GM20000 (cell line): ENCODE data around the gene RBMS3.
A peak's percentile ranks its signal among the peaks of the same experiment; 100 is the strongest.

Source experiments
- DNase-seq: peaks from one replicate; pipeline ENCODE4 v3.0.0; 2012; ENCODE audit warnings: low spot score
- TF ChIP-seq, protein P1 (sequence below): IDR thresholded peaks from 2 replicates; pipeline ENCODE4 v1.5.1; 2012; ENCODE audit warnings: mild to moderate bottlenecking, control low read depth; ENCODE audit errors: extremely low read depth, missing control alignments

RBMS3 gene

DNA sequence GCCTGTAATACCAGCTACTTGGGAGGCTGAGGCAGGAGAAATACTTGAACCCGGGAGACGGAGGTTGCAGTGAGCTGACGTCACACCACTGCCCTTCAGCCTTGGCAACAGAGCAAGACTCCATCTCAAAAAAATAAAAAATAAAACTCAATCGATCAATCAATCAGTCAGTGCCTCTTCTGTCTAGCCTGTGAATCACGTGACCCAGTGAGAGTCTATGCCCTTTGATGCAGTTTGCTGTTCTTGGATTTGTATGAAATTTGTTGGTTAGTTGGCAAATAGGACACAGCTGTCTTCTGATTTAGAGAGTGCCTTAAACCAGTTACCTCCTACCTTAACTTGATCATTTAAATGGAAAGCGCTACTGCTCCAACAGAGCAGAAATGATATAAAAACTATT is 3.6 kb upstream of the RBMS3 start:
- TF ChIP-seq, protein P1, sequence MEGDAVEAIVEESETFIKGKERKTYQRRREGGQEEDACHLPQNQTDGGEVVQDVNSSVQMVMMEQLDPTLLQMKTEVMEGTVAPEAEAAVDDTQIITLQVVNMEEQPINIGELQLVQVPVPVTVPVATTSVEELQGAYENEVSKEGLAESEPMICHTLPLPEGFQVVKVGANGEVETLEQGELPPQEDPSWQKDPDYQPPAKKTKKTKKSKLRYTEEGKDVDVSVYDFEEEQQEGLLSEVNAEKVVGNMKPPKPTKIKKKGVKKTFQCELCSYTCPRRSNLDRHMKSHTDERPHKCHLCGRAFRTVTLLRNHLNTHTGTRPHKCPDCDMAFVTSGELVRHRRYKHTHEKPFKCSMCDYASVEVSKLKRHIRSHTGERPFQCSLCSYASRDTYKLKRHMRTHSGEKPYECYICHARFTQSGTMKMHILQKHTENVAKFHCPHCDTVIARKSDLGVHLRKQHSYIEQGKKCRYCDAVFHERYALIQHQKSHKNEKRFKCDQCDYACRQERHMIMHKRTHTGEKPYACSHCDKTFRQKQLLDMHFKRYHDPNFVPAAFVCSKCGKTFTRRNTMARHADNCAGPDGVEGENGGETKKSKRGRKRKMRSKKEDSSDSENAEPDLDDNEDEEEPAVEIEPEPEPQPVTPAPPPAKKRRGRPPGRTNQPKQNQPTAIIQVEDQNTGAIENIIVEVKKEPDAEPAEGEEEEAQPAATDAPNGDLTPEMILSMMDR = no peak
- DNase-seq = no peak

DNA sequence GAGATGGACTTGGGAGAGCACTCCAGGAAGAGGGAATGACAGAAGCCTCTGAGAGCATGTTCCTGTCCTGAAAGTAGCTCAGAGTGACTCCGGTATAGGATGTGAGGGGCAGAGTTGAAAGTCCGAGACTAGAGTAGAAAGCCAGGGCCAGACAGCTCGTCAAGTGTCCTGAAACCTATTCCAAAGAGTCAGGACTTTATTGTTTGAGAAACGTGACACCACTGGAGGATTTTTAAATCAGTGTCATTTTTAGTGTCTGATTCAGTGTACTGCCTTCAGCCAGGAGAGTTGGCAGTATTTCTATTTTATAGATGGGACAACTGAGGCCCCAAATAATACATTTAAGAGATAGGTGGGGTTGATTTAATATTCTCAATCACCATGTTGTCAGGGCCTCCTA is 1.6 kb upstream of the RBMS3 start:
- DNase-seq = no peak
- TF ChIP-seq, protein P1 = no peak

DNA sequence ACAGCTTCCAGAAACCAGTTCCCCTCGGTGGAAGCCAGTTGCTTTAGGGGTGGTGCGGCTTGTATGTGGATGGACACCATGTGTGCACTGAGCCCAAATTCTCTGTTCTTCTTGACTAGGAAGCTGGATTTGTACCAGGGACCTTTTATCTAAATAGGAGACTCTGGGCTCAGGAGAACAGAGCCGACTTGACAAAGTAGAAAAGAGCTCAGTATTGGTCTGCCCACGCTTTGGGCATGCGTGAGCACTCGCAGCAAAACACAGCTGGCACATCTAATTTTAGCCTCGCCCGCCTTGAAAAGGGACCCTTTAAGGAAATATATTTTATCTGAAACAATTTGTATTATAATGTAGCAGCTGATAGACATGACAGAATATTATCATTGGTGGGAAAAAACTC is 1.1 kb upstream of the RBMS3 start:
- TF ChIP-seq, protein P1 = no peak
- DNase-seq = no peak

DNA sequence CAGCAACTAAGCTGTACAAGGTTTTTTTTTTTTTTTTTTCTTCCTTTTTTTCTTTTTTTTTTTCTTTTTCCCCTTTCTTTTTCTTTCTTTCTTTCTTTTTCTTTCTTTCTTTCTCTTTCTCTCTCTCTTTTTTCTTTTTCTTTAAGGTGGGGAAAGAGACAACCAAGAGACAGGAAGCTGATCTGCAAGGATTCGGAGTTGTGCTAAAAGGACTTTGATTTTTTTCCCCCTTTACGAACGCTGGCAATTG is 148 bp downstream of the RBMS3 start:
- no peak for DNase-seq
- TF ChIP-seq, protein P1 = no peak

- TF ChIP-seq, protein P1 = no peak
- peak; percentile 26 for DNase-seq
Measured at GRCh38 chr3:29281344-29282241, 722 bp downstream of the RBMS3 start.

- TF ChIP-seq, protein P1 = no peak
- no peak for DNase-seq
Measured at GRCh38 chr3:29282427-29283230, 1.8 kb downstream of the RBMS3 start.

DNA sequence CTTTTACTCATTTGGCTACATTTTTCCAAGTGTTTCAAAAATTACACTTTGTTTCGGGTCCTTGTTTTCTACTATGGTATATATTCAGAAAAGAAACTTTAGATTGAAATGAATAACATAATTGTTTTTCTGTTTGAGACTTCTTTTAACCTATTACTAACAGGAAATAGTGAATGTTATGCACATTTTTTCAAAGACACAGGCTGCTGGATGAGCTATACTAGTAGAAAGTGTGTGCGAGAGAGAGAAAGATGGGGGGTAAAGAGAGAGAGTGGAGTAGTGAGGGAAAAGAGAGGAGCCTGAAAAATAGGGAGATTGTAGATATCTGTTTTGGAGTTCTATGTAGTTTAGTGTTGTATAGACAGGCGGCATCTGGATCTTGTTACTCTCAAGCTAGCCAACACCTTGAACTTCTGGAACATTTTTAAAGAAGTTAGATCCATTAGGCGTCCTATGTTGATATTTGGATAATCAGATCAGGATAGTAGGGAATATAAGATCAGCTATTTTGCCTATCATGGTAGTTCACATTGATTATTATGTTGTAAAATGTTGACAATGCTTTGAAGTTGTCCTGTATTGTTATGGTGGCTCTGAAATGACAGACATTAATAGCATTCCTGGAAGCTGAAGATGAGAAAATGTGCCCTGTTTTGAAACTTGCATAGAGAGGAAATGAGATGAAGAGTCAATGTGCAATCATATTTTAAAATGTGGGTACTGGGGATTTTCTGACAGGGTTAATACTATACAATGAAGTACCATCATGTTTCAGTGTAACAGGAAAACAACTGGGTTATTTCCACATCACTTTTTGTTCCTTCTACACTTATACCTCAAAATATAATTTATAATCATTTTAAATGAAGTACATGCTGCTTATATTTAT is 2.6 kb downstream of the RBMS3 start:
- no peak for DNase-seq
- TF ChIP-seq, protein P1 = no peak
